Tibial artery (tissue), 4 donors: Measurements from ENCODE around the gene DNAI7.

ENCODE experiments used
- DNase-seq, 2 donors: peaks; one replicate each; pipeline ENCODE4 v3.0.0-alpha.2; 2019
- H3K27ac ChIP-seq, 2 donors: fragments of 200-600 bp; sonication (generic) in 1 of 2; 1 replicate in 1 of 2; 2 replicates in 1 of 2; pipeline ENCODE4 v1.5.1; 2018 to 2019; ENCODE audit warnings: mild to moderate bottlenecking in 1 of 2
- H3K27me3 ChIP-seq, 2 donors: fragments of 200-600 bp; sonication (generic) in 1 of 2; one replicate each; pipeline versions ENCODE4 v1.5.1 to v1.6.0; 2016 to 2019
- H3K36me3 ChIP-seq, 3 donors: fragments of 200-600 bp; sonication (generic) in 2 of 3; one replicate each; pipeline ENCODE4 v1.5.1; 2016 to 2019; ENCODE audit warnings: mild to moderate bottlenecking in 2 of 3
- H3K4me1 ChIP-seq, 4 donors: fragments of 200-600 bp; sonication (generic) in 2 of 4; 1 replicate in 3 of 4; 2 replicates in 1 of 4; pipeline ENCODE4 v1.5.1; 2016 to 2019
- H3K4me3 ChIP-seq, 2 donors: fragments of 200-600 bp; sonication (generic) in 1 of 2; 1 replicate in 1 of 2; 2 replicates in 1 of 2; pipeline ENCODE4 v1.5.1; 2018 to 2019; ENCODE audit warnings: mild to moderate bottlenecking in 2 of 2
- H3K9me3 ChIP-seq, 3 donors: fragments of 200-600 bp; sonication (generic) in 1 of 3; one replicate each; pipeline ENCODE4 v1.5.1; 2016 to 2019
- CTCF ChIP-seq, 2 experiments: fragments of 200-600 bp in 1 of 2; fragments of 450-650 bp in 1 of 2; IDR thresholded peaks; one replicate each; pipeline ENCODE4 v1.5.1; 2017 to 2019; ENCODE audit warnings: antibody characterized with exemption in 2 of 2, mild to moderate bottlenecking in 1 of 2, moderate library complexity in 1 of 2
- intact Hi-C: fragments of 100-400 bp; cut with DNase I; formaldehyde crosslinking; loops from one replicate; pipeline ENCODE4 v1.15.0; 2023; ENCODE audit warnings: low total_unique reads

Gene DNAI7

DNA sequence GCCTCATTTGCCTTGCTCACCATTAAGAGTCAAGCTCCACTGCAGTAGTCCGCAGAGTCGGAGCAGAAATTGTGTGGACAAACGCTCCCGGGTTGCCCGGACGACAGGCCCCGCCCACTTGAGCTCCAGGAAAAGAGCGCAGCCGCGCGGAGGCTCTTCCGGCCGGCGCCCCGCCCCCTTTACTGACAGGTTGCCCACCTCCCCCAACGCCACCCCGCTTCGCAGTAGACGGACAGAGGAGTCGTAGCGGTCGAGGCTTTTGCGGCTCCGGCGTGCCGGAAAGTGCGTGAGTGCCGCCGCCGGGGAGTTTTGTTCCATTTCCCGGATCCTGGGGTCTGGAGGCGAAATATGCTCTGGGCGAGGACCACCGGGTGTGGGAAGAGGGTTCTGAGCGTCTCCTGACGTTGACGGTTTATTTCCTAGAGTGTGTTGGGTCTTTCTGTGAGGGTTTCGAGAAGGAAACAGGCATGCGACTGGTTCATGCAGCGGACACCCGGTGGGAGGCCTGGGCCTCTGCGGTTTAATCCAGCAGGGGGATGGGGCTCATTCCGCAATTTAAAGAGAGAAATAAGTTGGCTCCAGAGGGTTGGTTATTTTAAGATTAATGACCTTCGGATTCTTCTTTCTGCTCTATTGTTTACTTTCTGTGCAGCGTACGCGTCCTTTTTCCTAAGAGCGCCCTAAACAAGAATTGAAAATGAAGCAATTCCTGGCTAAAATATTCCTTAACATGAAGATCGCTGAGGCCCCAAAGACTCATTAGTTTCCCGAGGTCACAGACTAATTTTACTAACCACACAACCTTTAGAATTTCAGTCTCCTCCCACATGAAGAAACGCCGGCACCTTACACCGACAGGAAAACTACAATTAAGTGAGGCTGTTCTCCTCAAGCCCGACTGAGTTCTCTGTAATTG lies at the start of gene DNAI7, which contains the start of gene ETFRF1:
TSS of gene DNAI7 (minus strand) at position 105 of the 916 bp plus-strand sequence. CDS start at position 23, 82 bp downstream.
TSS of gene ETFRF1 (plus strand) at position 182 of the 916 bp plus-strand sequence. CDS start 8,720 bp downstream, outside the sequence.
- Histone ChIP-seq H3K9me3 (no peaks in the 10 kb centered on the region), H3K36me3 (no peaks in the 10 kb centered on the region), H3K4me3 (peak within 1 kb of the TSS; percentile 73 to 91), H3K27ac (peak within 1 kb of the TSS; percentile 95), H3K4me1 (peaks cover 0 to 21% (median 10%) of the 10 kb centered on the region in 4 donors), H3K27me3 (no peaks in the 10 kb centered on the region)
- peak; percentile 6 to 23 for TF ChIP-seq CTCF (IDR thresholded peaks at IDR 0.05)
- intact Hi-C loops = loop anchor here (5.0 kb wide), 1 partner anchor 57 kb away; the partner anchor contains the start of gene KRAS
- DNase-seq = peak; percentile 98

DNA sequence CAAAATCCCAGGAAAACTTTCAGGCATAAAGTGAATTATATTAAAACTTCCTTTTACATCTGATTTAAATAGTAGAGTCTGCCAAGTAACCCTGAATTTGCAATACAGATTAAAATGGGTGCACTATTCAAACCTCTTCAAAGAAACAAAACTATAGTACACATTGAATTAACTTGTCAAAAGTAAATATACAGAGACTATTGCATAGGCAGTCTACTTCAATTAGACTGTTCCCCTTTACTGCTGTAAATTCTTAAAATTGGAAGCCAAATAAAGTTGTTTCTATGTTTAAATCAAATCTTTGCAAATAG lies 48.7 kb upstream of the DNAI7 start:
- H3K27ac ChIP-seq = no peak overlapping the region
- no peaks in the 10 kb centered on the region for H3K9me3 ChIP-seq
- intact Hi-C loops = no loop called here

DNA sequence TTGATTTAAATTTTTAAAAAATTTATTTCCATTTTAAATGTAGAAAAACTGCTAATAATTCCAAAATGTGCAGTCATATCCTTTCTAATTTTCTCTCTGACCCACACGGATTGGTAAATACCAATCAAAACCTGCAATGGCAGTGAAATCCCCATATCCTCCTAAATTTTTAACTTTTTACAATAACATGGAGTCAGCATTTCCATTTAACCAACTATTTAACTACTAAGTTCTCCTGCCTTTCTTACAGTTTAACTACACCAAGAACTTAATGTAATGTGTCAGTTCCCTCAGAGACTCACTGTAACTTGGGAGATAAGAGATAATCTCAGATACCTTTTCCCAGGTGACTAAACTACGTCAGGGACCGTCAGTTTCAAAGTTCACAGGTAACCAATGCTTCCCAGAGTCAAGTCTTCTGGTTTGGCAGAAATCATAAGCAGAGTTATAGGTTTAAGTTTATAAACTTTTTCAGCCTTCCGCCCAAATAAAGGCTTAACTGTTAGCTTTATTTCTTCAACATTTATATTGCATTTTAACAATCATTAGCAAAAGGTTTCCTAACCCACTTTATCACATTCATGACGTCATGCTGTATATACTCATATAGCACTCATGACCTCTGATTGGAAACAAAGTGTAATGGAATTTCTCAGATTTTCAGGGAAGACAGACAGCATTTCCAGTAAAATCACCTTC lies 48.2 kb upstream of the DNAI7 start:
- H3K4me3 ChIP-seq = no peak overlapping the region
- no peaks in the 10 kb centered on the region for H3K36me3 ChIP-seq
- TF ChIP-seq CTCF (IDR thresholded peaks at IDR 0.05) = no peak
- no peak overlapping the region for H3K27ac ChIP-seq
- no peaks in the 10 kb centered on the region for H3K27me3 ChIP-seq
- peaks cover 0 to 9% (median 1%) of the 10 kb centered on the region in 4 donors for H3K4me1 ChIP-seq
- DNase-seq = no peak
- intact Hi-C loops = no loop called here
- no peaks in the 10 kb centered on the region for H3K9me3 ChIP-seq

More for the DNA sequence above, 48.7 kb upstream of the DNAI7 start:
- no peak overlapping the region for H3K4me3 ChIP-seq
- H3K27me3 ChIP-seq = no peaks in the 10 kb centered on the region
- no peaks in the 10 kb centered on the region for H3K36me3 ChIP-seq
- peaks cover 0 to 12% (median 4%) of the 10 kb centered on the region in 4 donors for H3K4me1 ChIP-seq
- no peak for DNase-seq
- no peak for TF ChIP-seq CTCF (IDR thresholded peaks at IDR 0.05)

GRCh38 chr12:25241167-25242020 lies 46.4 kb upstream of the DNAI7 start:
- H3K9me3 ChIP-seq = no peaks in the 10 kb centered on the region
- intact Hi-C loops = no loop called here
- TF ChIP-seq CTCF (IDR thresholded peaks at IDR 0.05) = peak; percentile 58 to 65
- H3K36me3 ChIP-seq = peaks cover 0 to 5% (median 4%) of the 10 kb centered on the region in 3 donors
- no peak overlapping the region for H3K4me3 ChIP-seq
- no peaks in the 10 kb centered on the region for H3K27me3 ChIP-seq
- H3K27ac ChIP-seq = peak overlapping the region in 1 of 2 donors; percentile 12
- no peak for DNase-seq
- H3K4me1 ChIP-seq = peaks cover 0 to 12% (median 0%) of the 10 kb centered on the region in 4 donors

- Histone ChIP-seq H3K36me3 (peaks cover 0 to 8% (median 5%) of the 10 kb centered on the region in 3 donors), H3K27me3 (no peaks in the 10 kb centered on the region), H3K4me1 (peaks cover 0 to 20% (median 0%) of the 10 kb centered on the region in 4 donors), H3K9me3 (no peaks in the 10 kb centered on the region), H3K27ac (no peak overlapping the region), H3K4me3 (no peak overlapping the region)
- TF ChIP-seq CTCF (IDR thresholded peaks at IDR 0.05) = no peak
- no peak for DNase-seq
- intact Hi-C loops = no loop called here
Measured at GRCh38 chr12:25236626-25237025, 41.7 kb upstream of the DNAI7 start.
